Endothelial cell of umbilical vein (primary cell): ENCODE results near the gene RASGRF2. TPM values are rescaled to one million over a fixed set of nuclear protein-coding genes. Genes with fewer than 3 reads are reported as not detected.

Source experiments
- BruUV-seq: library from RNA; stranded (reverse); fragments of 400-500 nt; replicated peaks from 2 replicates; lab custom pipeline; 2021; lab: Mats Ljungman, UMichigan
- CTCF ChIA-PET: fragments of 300-600, 350-600 bp; sonication (Branson Sonifier 250); formaldehyde crosslinking; loops from one replicate; lab custom pipeline; 2021; ENCODE audit warnings: antibody characterized with exemption, inconsistent platforms; lab: Charles Lee
- POLR2A ChIA-PET: fragments of 300-600, 350-600 bp; sonication (Branson Sonifier 250); formaldehyde crosslinking; loops from one replicate; lab custom pipeline; 2021; ENCODE audit warnings: antibody characterized with exemption, inconsistent platforms; lab: Charles Lee
- DNase-seq: peaks from one replicate; pipeline ENCODE4 v3.0.0-alpha.2; 2011; ENCODE audit warnings: low read depth, low spot score
- FAIRE-seq: peaks from 2 replicates; lab custom pipeline; 2011; peaks lifted over from hg19 to GRCh38; lab: Jason Lieb, UNC
- H2AFZ ChIP-seq: 2 replicates; pipeline ENCODE4 v1.6.0; 2012; ENCODE audit warnings: low read depth, low read length, control low read depth, inconsistent platforms
- H3K27ac ChIP-seq: 2 replicates; pipeline ENCODE4 v1.5.1; 2011; ENCODE audit warnings: low read depth, mild to moderate bottlenecking, control low read depth, low read length, moderate library complexity; ENCODE audit not compliant: insufficient read depth
- H3K27me3 ChIP-seq, 2 experiments: 2 replicates each; pipeline versions ENCODE4 v1.6.0 to v1.6.1; 2011; ENCODE audit warnings: low read length in 2 of 2, mixed read lengths in 1 of 2; ENCODE audit not compliant: control insufficient read depth in 2 of 2, insufficient read depth in 2 of 2
- H3K36me3 ChIP-seq, 2 experiments: 2 replicates in 1 of 2; 3 replicates in 1 of 2; pipeline ENCODE4 v1.5.1; 2011; ENCODE audit warnings: low read length in 2 of 2, mild to moderate bottlenecking in 1 of 2, moderate library complexity in 1 of 2; ENCODE audit not compliant: control insufficient read depth in 2 of 2, insufficient read depth in 2 of 2; ENCODE audit errors: extremely low read depth in 1 of 2
- H3K4me1 ChIP-seq: 3 replicates; pipeline ENCODE4 v1.5.1; 2011; ENCODE audit warnings: mild to moderate bottlenecking, low read length; ENCODE audit not compliant: control insufficient read depth, insufficient read depth; ENCODE audit errors: extremely low read depth
- H3K4me2 ChIP-seq: 2 replicates; pipeline ENCODE4 v1.6.1; 2011; ENCODE audit warnings: low read length, control low read depth, mixed read lengths; ENCODE audit not compliant: insufficient read depth
- H3K4me3 ChIP-seq, 3 experiments: fragments of 200-600 bp in 1 of 3; sonication (generic), shearing (Covaris generic) in 1 of 3; replicated peaks in 1 of 3; 2 replicates each; pipeline ENCODE4 v1.5.1; 2011 to 2016; ENCODE audit warnings: control low read depth in 3 of 3, low read length in 3 of 3, mild to moderate bottlenecking in 2 of 3, inconsistent platforms in 1 of 3, low read depth in 1 of 3, moderate library complexity in 1 of 3; ENCODE audit not compliant: insufficient read depth in 1 of 3
- H3K79me2 ChIP-seq: 2 replicates; pipeline ENCODE4 v1.6.0; 2012; ENCODE audit warnings: low read length, inconsistent platforms; ENCODE audit not compliant: control insufficient read depth, insufficient read depth
- H3K9ac ChIP-seq: replicated peaks from 2 replicates; pipeline ENCODE3; 2011; ENCODE audit warnings: low read length, control low read depth; ENCODE audit not compliant: insufficient read depth; ENCODE audit errors: extremely low read depth
- H3K9me1 ChIP-seq: replicated peaks from 3 replicates; pipeline ENCODE4 v1.6.0; 2011; ENCODE audit warnings: mild to moderate bottlenecking, low read length; ENCODE audit not compliant: control insufficient read depth, insufficient read depth; ENCODE audit errors: extremely low read depth
- H3K9me3 ChIP-seq: replicated peaks from 2 replicates; pipeline ENCODE4 v1.5.1; 2012; ENCODE audit warnings: low read length, inconsistent platforms; ENCODE audit not compliant: control insufficient read depth, insufficient read depth
- H4K20me1 ChIP-seq: replicated peaks from 2 replicates; pipeline ENCODE3; 2011; ENCODE audit warnings: mild to moderate bottlenecking, low read length; ENCODE audit not compliant: control insufficient read depth, insufficient read depth; ENCODE audit errors: extremely low read depth
- FOS ChIP-seq: IDR thresholded peaks from 2 replicates; pipeline ENCODE4 v1.6.1; 2011; ENCODE audit warnings: mild to moderate bottlenecking, low read length, moderate library complexity, borderline replicate concordance; ENCODE audit not compliant: insufficient read depth
- GATA2 ChIP-seq: IDR thresholded peaks from 2 replicates; pipeline ENCODE4 v1.7.0; 2011; ENCODE audit warnings: low read depth, mild to moderate bottlenecking, moderate library complexity, mixed read lengths, low read length; ENCODE audit not compliant: insufficient read length, insufficient read depth
- JUN ChIP-seq: IDR thresholded peaks from 2 replicates; pipeline ENCODE4 v1.6.1; 2011; ENCODE audit warnings: borderline replicate concordance, low read depth; ENCODE audit not compliant: insufficient read length, insufficient read depth
- MYC ChIP-seq: IDR thresholded peaks from one replicate; pipeline ENCODE4 v1.6.1; 2011; ENCODE audit warnings: mild to moderate bottlenecking, low read depth, low read length
- POLR2A ChIP-seq: IDR thresholded peaks from 2 replicates; pipeline ENCODE4 v1.6.1; 2012; ENCODE audit warnings: low read depth, mild to moderate bottlenecking, control low read depth, low read length
- POLR2AphosphoS5 ChIP-seq: IDR thresholded peaks from 2 replicates; pipeline ENCODE4 v1.6.1; 2012; ENCODE audit warnings: low read depth, mild to moderate bottlenecking, control low read depth, low read length, moderate library complexity; ENCODE audit not compliant: insufficient read depth
- dilution Hi-C: fragments of 300-500 bp; cut with MboI; formaldehyde crosslinking; loops from one replicate; pipeline ENCODE4 v1.15.0; 2019; ENCODE audit warnings: low sequenced_read_pairs; ENCODE audit not compliant: extremely low pct_ligation_motif_present
- intact Hi-C: fragments of 100-400 bp; cut with micrococcal nuclease; formaldehyde crosslinking; loops from one replicate; pipeline ENCODE4 v1.10.0; 2022
- polyA plus RNA-seq, 4 experiments: library from polyadenylated mRNA; depleted of rRNA in 3 of 4; stranded (reverse) in 3 of 4; unstranded in 1 of 4; fragments of >200 nt; gene quantifications; 2 replicates each; pipeline versions ENCODE4 v1.2.1 to v1.2.3, GENCODE V29; 2011 to 2012; ENCODE audit warnings: missing spikeins in 1 of 4
- total RNA-seq: library from RNA; stranded (reverse); gene quantifications from 2 replicates; pipeline ENCODE4 v1.2.3, GENCODE V29; 2021
- TF ChIP-seq, protein P1 (sequence below): IDR thresholded peaks from 2 replicates; pipeline ENCODE4 v1.6.1; 2011; ENCODE audit not compliant: insufficient read depth, insufficient read length
- TF ChIP-seq, protein P2 (sequence below), 2 donors: IDR thresholded peaks; 1 replicate in 1 of 2; 2 replicates in 1 of 2; pipeline ENCODE4 v1.5.1; 2011; ENCODE audit warnings: low read length in 2 of 2, mild to moderate bottlenecking in 2 of 2, moderate library complexity in 2 of 2, control low read depth in 1 of 2, inconsistent platforms in 1 of 2, low read depth in 1 of 2; ENCODE audit not compliant: insufficient read depth in 1 of 2; ENCODE audit errors: extremely low read depth in 1 of 2

The RASGRF2 gene
- total and polyA plus RNA-seq, 2 donors (not counting 3 experiments of a cell fraction or from before 2014, with no cell fraction given) = 0.41 to 4.0 TPM

DNA sequence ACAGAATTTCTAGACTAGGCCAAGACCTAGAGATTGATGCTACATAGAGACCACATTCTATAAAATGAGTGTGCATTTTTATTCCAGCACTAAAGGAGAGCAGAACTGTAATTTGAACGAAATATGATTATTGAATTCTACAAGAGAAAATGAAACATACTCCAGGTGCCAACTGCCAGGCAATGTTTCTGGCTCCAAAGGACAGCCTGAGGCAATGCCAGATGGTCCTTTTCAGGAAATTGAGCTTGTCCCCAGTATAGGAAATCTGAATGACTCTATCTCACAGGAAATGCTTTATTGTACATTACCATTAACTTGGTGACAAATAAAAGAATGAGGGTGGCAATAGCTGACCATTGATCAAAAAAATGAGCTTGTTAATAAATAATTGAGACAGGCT is 28.8 kb upstream of the RASGRF2 start:
- FAIRE-seq (no peak), DNase-seq (no peak)
- Histone ChIP-seq H4K20me1 (no peaks in the 10 kb centered on the region), H3K4me2 (no peak overlapping the region), H3K27ac (no peak overlapping the region), H3K9ac (no peak overlapping the region), H3K36me3 (no peaks in the 10 kb centered on the region), H3K9me3 (no peaks in the 10 kb centered on the region), H3K27me3 (no peaks in the 10 kb centered on the region), H2AFZ (no peak overlapping the region), H3K4me1 (no peaks in the 10 kb centered on the region), H3K79me2 (no peaks in the 10 kb centered on the region), H3K4me3 (no peak overlapping the region), H3K9me1 (no peaks in the 10 kb centered on the region)
- no TSS peak for BruUV-seq
- intact Hi-C loops (no loop called here), dilution Hi-C loops (no loop called here)
- POLR2A ChIA-PET = no interaction called here
- CTCF ChIA-PET = interaction anchor here (2.1 kb wide), 1 partner anchor 177 kb away, joined by 10 read pairs; no protein-coding TSS in a partner anchor
- TF ChIP-seq POLR2A (no peak), GATA2 (no peak), MYC (no peak)
- TF ChIP-seq, protein P1, sequence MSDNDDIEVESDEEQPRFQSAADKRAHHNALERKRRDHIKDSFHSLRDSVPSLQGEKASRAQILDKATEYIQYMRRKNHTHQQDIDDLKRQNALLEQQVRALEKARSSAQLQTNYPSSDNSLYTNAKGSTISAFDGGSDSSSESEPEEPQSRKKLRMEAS = no peak

DNA sequence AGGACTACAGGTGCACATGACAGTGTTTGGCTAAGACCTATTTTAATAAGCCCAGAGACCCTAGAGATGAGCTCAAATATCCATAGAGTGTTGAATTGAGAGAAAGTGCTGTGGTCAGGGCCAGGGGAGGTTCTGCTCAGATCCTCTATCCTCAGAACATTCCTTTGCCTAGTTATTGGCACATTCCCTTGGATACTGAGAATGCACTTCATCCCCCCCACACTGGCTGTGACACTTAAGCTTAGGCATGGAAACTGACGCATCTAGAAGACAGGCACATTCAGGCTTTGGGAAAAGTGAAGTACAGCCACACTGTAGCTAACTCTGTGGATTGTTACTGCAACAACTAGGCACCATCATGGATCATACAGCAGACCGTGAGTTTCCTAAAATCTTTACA is 27.1 kb upstream of the RASGRF2 start:
- Histone ChIP-seq H3K9me3 (no peaks in the 10 kb centered on the region), H3K79me2 (no peaks in the 10 kb centered on the region), H2AFZ (no peak overlapping the region), H3K4me1 (no peaks in the 10 kb centered on the region), H4K20me1 (no peaks in the 10 kb centered on the region), H3K4me2 (no peak overlapping the region), H3K9ac (no peak overlapping the region), H3K27me3 (no peaks in the 10 kb centered on the region), H3K27ac (no peak overlapping the region), H3K36me3 (no peaks in the 10 kb centered on the region), H3K4me3 (no peak overlapping the region), H3K9me1 (no peaks in the 10 kb centered on the region)
- BruUV-seq = no TSS peak
- dilution Hi-C loops (no loop called here), intact Hi-C loops (no loop called here)
- FAIRE-seq (no peak), DNase-seq (no peak)
- ChIA-PET POLR2A (no interaction called here), CTCF (interaction anchor here (2.1 kb wide), 1 partner anchor 175 kb away, joined by 10 read pairs; no protein-coding TSS in a partner anchor)
- TF ChIP-seq POLR2AphosphoS5 (no peak), FOS (no peak), JUN (no peak), GATA2 (no peak)
- TF ChIP-seq, protein P2, sequence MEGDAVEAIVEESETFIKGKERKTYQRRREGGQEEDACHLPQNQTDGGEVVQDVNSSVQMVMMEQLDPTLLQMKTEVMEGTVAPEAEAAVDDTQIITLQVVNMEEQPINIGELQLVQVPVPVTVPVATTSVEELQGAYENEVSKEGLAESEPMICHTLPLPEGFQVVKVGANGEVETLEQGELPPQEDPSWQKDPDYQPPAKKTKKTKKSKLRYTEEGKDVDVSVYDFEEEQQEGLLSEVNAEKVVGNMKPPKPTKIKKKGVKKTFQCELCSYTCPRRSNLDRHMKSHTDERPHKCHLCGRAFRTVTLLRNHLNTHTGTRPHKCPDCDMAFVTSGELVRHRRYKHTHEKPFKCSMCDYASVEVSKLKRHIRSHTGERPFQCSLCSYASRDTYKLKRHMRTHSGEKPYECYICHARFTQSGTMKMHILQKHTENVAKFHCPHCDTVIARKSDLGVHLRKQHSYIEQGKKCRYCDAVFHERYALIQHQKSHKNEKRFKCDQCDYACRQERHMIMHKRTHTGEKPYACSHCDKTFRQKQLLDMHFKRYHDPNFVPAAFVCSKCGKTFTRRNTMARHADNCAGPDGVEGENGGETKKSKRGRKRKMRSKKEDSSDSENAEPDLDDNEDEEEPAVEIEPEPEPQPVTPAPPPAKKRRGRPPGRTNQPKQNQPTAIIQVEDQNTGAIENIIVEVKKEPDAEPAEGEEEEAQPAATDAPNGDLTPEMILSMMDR (IDR thresholded peaks at IDR 0.05; ENCODE audit: extremely low read depth in 1 of 2, insufficient read depth in 1 of 2, low read depth in 1 of 2, low read length in 2 of 2) = no peak
